Femur (tissue), 1 donor: ENCODE data around the gene POTEF.
"Not testable (repeated sequence)": the region's sequence is repeated elsewhere in the genome, so short reads cannot be mapped to it uniquely, and the experiment has no call there.

Source experiments
- DNase-seq: peaks from one replicate; pipeline ENCODE4 v3.0.0-alpha.2; 2017

The POTEF gene

GRCh38 chr2:130152816-130153595 is 24.0 kb upstream of the POTEF start:
- no peak for DNase-seq

- DNase-seq = not testable (repeated sequence)
Observed at GRCh38 chr2:130152136-130152815, 23.3 kb upstream of the POTEF start.

GRCh38 chr2:130151145-130151512 is 22.1 kb upstream of the POTEF start:
- DNase-seq = not testable (repeated sequence)

DNA sequence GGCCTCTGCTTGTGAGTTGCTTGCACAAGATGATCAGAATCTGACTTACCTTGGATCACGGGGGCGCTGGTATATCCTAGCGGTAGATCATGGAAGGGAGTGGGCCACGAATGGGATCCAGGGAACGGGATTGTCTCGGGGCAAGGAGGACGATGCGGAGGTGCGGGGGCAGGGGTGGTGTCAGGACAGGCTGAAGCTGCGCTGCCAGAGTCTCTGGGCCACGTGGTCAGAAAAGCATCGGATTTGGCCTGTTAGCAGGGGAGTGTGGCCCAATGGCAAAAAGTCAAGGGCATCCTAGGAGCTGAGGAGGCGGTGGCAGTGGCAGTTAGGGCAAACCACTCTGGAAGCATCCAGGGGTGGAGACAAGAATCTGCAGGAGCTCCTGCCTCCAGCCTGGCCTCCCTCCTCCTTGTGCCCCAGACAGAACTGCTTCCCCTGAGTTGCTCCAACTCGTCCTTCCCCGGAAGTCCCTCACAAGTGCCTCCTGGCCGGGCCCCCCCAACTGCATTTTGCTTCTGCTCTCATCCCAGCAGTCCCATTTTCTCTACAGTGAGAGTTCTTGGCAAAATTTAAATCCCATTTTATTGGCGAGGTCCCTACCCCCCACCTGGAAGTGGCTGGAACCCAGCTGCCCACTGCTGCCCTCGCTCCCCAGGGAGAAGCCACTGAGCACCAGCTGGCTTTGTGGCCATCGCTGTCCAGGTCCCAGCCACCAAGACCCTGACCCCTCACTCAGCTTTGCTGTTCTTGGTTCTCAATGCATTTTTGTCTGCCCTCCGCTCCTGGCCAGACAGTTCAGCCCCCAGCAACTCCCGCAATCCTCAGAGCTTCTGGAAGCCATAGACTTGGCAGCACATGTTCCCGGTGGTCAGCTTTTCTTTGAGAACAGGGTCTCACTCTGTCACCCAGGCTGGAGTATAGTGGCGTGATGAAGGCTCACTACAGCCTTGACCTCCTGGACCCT is 21.4 kb upstream of the POTEF start:
- no peak for DNase-seq

DNA sequence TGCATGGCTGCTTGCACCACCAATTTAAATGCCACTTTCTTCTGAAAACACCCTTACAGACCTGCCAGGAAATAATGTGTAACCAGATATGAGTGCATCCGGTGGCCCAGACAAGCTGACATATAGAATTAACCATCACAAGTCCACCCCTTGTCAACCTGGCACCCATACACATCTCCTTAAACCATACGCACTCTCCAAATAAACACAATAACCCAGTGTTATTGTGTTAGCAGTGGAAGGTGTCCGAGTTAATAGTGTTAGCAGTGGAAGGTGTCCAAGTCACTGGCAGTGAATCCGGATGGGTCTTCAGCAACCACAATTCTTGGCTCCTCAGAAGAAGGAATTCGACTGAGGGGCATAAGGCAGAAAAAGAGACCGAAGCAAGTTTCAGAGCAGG is 19.5 kb upstream of the POTEF start:
- DNase-seq = not testable (repeated sequence)

GRCh38 chr2:130145006-130145414 is 16.0 kb upstream of the POTEF start, which contains the start of gene CCDC74B:
TSS of gene CCDC74B (minus strand) at chr2:130145112. CDS start at chr2:130144996, 116 bp downstream.
- not testable (repeated sequence) for DNase-seq

DNA sequence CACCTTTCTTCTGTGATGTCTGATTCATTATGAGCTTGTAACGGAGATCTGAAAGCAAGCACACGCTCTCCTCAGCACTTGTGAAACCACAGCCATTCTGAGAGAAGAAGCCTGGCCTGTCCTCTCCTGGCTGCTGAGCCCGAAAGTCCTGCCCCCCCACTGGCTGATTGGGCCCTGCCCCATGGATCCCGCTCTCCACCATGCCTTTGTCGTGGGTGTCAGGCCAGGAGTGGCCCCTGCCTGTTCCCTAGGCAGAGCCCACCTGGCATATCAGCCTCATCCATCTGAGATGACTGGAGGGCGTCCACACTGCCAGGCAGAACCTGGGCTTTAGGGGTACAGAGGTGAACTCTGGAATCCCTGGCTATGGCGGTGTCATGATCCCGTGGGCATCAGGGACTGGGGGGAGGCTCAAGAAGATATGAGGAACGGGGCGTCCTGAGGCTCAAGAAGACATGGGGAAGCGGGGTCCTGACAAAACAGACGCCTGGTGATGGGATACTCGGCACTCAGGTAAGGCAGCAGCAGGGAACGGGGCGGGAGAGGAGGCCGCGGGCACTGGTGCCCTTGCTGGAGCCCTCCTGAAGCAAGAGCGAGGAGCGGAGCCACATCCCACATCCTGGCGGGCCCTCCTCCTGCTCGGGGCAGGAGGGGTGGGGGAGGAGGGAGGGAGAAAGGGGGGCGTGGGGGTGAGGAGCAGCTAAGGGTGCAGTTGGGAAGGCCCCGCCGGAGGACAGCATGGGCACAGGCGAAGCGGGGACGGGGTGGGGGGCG is 14.4 kb upstream of the POTEF start:
- not testable (repeated sequence) for DNase-seq

- not testable (repeated sequence) for DNase-seq
Observed at GRCh38 chr2:130142396-130143265, 13.6 kb upstream of the POTEF start.

- DNase-seq = not testable (repeated sequence)
Observed at GRCh38 chr2:130141645-130142370, 12.8 kb upstream of the POTEF start.

GRCh38 chr2:130141002-130141401 is 12.0 kb upstream of the POTEF start:
- not testable (repeated sequence) for DNase-seq

- DNase-seq = not testable (repeated sequence)
Observed at GRCh38 chr2:130140516-130140915, 11.5 kb upstream of the POTEF start.

DNA sequence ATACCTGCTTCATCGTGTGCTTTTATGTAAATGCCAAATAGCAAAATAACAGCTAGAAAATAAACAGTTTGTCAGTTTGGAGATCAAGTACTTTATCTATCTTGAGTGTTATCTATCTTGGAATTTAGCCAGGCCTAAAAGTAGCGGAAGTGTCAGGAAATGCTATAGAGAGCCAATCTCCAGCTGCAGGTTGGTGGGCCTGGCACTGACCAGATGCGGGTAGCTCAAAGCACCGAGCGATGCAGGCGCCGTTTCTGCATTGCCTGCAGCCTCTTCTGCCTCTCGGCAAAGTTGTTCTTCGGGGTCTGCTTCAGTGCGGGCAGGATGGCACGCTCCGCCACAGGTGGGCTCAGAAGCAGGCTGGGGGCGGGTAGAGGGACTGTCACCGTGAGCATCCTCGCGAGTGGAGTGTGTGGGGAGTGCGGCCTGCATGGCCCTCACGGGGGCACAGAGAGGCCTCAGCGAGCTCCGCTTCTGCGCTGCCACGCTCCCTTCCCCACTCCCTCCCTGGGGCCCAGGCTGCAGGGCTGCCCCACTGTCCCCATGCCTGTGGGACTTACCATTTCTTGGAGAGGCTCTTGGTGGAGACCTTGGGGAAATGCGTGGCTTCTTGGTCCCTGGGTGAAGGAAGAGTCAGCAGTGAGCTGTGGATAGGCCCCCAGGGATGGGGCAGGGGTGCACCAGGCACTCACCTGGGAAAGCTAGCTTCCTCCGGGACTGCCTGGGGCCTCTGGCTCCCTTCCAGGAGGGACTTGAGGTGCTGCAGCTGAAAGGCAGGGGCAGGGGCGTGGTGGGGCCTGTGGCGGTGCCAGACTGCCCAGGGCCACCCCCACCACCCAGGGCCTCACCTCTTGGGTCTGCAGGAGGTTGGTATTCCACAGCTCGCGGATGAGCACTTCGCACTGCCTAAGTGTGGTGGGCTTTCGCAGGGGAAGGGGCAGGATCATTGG is 10.6 kb upstream of the POTEF start:
- DNase-seq = not testable (repeated sequence)

DNA sequence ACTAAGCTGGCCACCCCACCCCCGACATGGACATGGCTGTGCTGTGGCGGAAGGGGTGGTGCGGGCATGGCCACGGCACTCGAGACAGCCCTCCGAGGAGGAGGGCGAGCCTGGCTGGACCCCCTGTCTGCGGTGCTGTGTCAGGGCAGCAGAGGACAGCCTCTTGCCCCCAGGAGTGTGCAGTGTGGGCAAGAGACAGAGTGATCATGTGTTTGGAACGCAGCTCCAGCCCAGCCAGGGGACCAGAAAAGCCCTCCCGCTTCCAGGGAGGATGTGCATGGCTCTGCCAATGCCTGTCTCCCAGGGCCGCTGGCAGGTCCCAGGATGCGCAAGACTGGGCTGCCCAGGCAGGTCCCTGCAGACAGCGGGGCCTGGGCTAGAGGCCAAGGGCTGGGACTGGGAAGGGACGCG is 9.8 kb upstream of the POTEF start:
- DNase-seq = not testable (repeated sequence)

DNA sequence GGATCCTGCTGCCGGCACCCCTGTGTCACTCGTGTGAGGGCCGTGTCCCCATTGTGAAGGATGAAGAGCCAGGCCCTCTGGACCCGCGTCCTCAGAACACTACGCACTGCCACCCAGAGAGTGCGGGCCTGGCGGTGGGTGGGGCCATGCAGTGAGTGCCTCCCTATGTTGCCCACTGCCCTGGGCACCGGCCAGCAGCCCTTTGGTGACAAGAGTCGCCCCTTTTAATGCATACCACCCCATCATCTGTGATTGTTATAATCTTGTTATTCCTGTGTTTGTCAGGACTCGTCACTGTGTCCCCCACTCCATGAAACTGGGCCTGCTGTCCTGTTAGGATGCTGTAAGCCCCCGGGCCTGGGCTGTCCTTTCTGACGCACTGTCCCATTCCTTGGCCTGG is 9.3 kb upstream of the POTEF start:
- DNase-seq = not testable (repeated sequence)

GRCh38 chr2:130137118-130137517 is 8.1 kb upstream of the POTEF start:
- DNase-seq = not testable (repeated sequence)

- DNase-seq = not testable (repeated sequence)
Observed at GRCh38 chr2:130136546-130136945, 7.5 kb upstream of the POTEF start.

GRCh38 chr2:130135692-130136541 is 6.9 kb upstream of the POTEF start:
- no peak for DNase-seq

DNA sequence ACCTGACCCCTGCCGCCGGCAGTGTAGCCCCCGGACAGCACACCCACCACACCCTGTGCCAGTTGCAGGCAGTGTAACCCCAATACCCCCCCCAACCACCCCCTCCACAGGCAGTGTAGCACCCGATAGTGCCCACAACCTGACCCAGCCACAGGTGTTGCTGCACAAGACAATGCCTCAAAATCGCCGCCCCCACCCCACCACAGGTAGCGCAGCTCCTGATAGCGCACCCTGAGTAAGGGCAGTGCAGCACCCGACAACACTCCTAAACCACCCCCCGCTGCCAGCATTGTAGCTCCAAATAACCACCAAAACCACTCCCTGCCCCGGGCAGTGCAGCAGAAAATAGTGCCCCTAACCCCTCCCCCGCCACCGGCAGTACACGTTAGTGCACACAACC is 558 bp downstream of the POTEF start:
- not testable (repeated sequence) for DNase-seq
